Vagina (tissue), 2 donors: ENCODE data around the gene SATB1. TPM values are rescaled to one million over a fixed set of nuclear protein-coding genes. Genes with fewer than 3 reads are reported as not detected.

ENCODE experiments used
- DNase-seq, 2 donors: peaks; one replicate each; pipeline ENCODE4 v3.0.0-alpha.2; 2017; ENCODE audit errors: extremely low spot score in 2 of 2
- H3K27ac ChIP-seq: fragments of 200-600 bp; sonication (generic); one replicate; pipeline ENCODE4 v1.5.1; 2019
- H3K27me3 ChIP-seq: fragments of 200-600 bp; sonication (generic); one replicate; pipeline ENCODE4 v1.5.1; 2019
- H3K36me3 ChIP-seq, 2 donors: fragments of 200-600 bp; sonication (generic); one replicate each; pipeline ENCODE4 v1.5.1; 2017 to 2019
- H3K4me1 ChIP-seq: fragments of 200-600 bp; sonication (generic); one replicate; pipeline ENCODE4 v1.5.1; 2019
- H3K4me3 ChIP-seq, 2 donors: fragments of 200-600 bp; sonication (generic); 1 replicate in 1 of 2; 2 replicates in 1 of 2; pipeline ENCODE4 v1.5.1; 2016 to 2019
- H3K9me3 ChIP-seq: fragments of 200-600 bp; sonication (generic); one replicate; pipeline ENCODE4 v1.5.1; 2019
- CTCF ChIP-seq, 3 experiments: fragments of 450-650 bp in 2 of 3; fragments of 200-600 bp in 1 of 3; sonication (generic) in 1 of 3; IDR thresholded peaks; one replicate each; pipeline ENCODE4 v1.5.1; 2017 to 2019; ENCODE audit warnings: antibody characterized with exemption in 3 of 3, mild to moderate bottlenecking in 2 of 3, moderate library complexity in 2 of 3
- POLR2A ChIP-seq, 2 donors: fragments of 450-650 bp; IDR thresholded peaks; one replicate each; pipeline ENCODE4 v1.6.1; 2017; ENCODE audit warnings: antibody characterized with exemption in 2 of 2, mild to moderate bottlenecking in 2 of 2, moderate library complexity in 2 of 2
- POLR2AphosphoS5 ChIP-seq, 2 donors: sonication (generic); formaldehyde crosslinking; IDR thresholded peaks; one replicate each; pipeline ENCODE4 v1.9.0; 2017; ENCODE audit warnings: antibody characterized with exemption in 2 of 2, mild to moderate bottlenecking in 2 of 2, low read depth in 1 of 2; ENCODE audit not compliant: insufficient read depth in 1 of 2
- intact Hi-C: fragments of 100-400 bp; cut with DNase I; formaldehyde crosslinking; loops from one replicate; pipeline ENCODE4 v1.15.1; 2023
- total RNA-seq: library from RNA; depleted of rRNA; stranded (reverse); fragments of >200 nt; gene quantifications from one replicate; pipeline ENCODE4 v1.2.3, GENCODE V29; 2016

Gene SATB1
- total RNA-seq, 1 donor from 2014 or later: 51.3 TPM

GRCh38 chr3:18376682-18377081 lies 48.5 kb downstream of the SATB1 start:
- Histone ChIP-seq H3K4me3 (no peak overlapping the region), H3K4me1 (no peaks in the 10 kb centered on the region), H3K36me3 (peaks cover 0 to 7% of the 10 kb centered on the region in 2 donors), H3K27me3 (no peaks in the 10 kb centered on the region), H3K9me3 (no peaks in the 10 kb centered on the region), H3K27ac (no peak overlapping the region)
- intact Hi-C loops: no loop called here
- no peak for DNase-seq
- TF ChIP-seq POLR2AphosphoS5 (IDR thresholded peaks at IDR 0.05; ENCODE audit: insufficient read depth in 1 of 2, low read depth in 1 of 2) (no peak), CTCF (IDR thresholded peaks at IDR 0.05) (no peak), POLR2A (IDR thresholded peaks at IDR 0.05) (no peak)

- intact Hi-C loops: no loop called here
- Histone ChIP-seq H3K27me3 (no peaks in the 10 kb centered on the region), H3K4me3 (no peak overlapping the region), H3K4me1 (no peaks in the 10 kb centered on the region), H3K27ac (no peak overlapping the region), H3K9me3 (no peaks in the 10 kb centered on the region), H3K36me3 (peaks cover 0 to 7% of the 10 kb centered on the region in 2 donors)
- DNase-seq: no peak
- TF ChIP-seq POLR2AphosphoS5 (IDR thresholded peaks at IDR 0.05; ENCODE audit: insufficient read depth in 1 of 2, low read depth in 1 of 2) (no peak), CTCF (IDR thresholded peaks at IDR 0.05) (no peak), POLR2A (IDR thresholded peaks at IDR 0.05) (no peak)
Observed at GRCh38 chr3:18372786-18373405, 52.2 kb downstream of the SATB1 start.

GRCh38 chr3:18370672-18371071 lies 54.5 kb downstream of the SATB1 start:
- intact Hi-C loops: no loop called here
- Histone ChIP-seq H3K27me3 (no peaks in the 10 kb centered on the region), H3K36me3 (peaks cover 0 to 7% of the 10 kb centered on the region in 2 donors), H3K4me3 (no peak overlapping the region), H3K4me1 (no peaks in the 10 kb centered on the region), H3K27ac (no peak overlapping the region), H3K9me3 (no peaks in the 10 kb centered on the region)
- DNase-seq: no peak
- TF ChIP-seq CTCF (IDR thresholded peaks at IDR 0.05) (no peak), POLR2A (IDR thresholded peaks at IDR 0.05) (no peak), POLR2AphosphoS5 (IDR thresholded peaks at IDR 0.05; ENCODE audit: insufficient read depth in 1 of 2, low read depth in 1 of 2) (no peak)

GRCh38 chr3:18369551-18370185 lies 55.5 kb downstream of the SATB1 start:
- no peak overlapping the region for H3K4me3 ChIP-seq
- TF ChIP-seq POLR2AphosphoS5 (IDR thresholded peaks at IDR 0.05; ENCODE audit: insufficient read depth in 1 of 2, low read depth in 1 of 2) (no peak), CTCF (IDR thresholded peaks at IDR 0.05) (no peak), POLR2A (IDR thresholded peaks at IDR 0.05) (no peak)
- H3K27me3 ChIP-seq: no peaks in the 10 kb centered on the region
- no peaks in the 10 kb centered on the region for H3K36me3 ChIP-seq
- no peak overlapping the region for H3K27ac ChIP-seq
- H3K4me1 ChIP-seq: no peaks in the 10 kb centered on the region
- no peak for DNase-seq
- intact Hi-C loops: no loop called here
- H3K9me3 ChIP-seq: no peaks in the 10 kb centered on the region

GRCh38 chr3:18366258-18366657 lies 58.9 kb downstream of the SATB1 start:
- no peaks in the 10 kb centered on the region for H3K4me1 ChIP-seq
- no peaks in the 10 kb centered on the region for H3K9me3 ChIP-seq
- TF ChIP-seq CTCF (IDR thresholded peaks at IDR 0.05): no peak
- TF ChIP-seq POLR2A (IDR thresholded peaks at IDR 0.05): no peak
- TF ChIP-seq POLR2AphosphoS5 (IDR thresholded peaks at IDR 0.05; ENCODE audit: insufficient read depth in 1 of 2, low read depth in 1 of 2): no peak
- no peak overlapping the region for H3K27ac ChIP-seq
- intact Hi-C loops: no loop called here
- H3K36me3 ChIP-seq: no peaks in the 10 kb centered on the region
- no peak overlapping the region for H3K4me3 ChIP-seq
- H3K27me3 ChIP-seq: no peaks in the 10 kb centered on the region
- no peak for DNase-seq
